K562 (cell line): Measurements from ENCODE around the gene NTM. TPM values are rescaled to one million over a fixed set of nuclear protein-coding genes. Genes with fewer than 3 reads are reported as not detected.

Experiments
- ATAC-seq: fragments of 200-7000 bp; cut with Tn5 transposase; 3 replicates; pipeline ENCODE4 v1.9.1; 2020; ENCODE audit warnings: moderate library complexity
- BruUV-seq: library from RNA; stranded (reverse); fragments of 400-500 nt; replicated peaks from 2 replicates; lab custom pipeline; 2021; lab: Mats Ljungman, UMichigan
- CTCF ChIA-PET: fragments of 300-600 bp; formaldehyde crosslinking; extraction: SDS; loops from one replicate; lab custom pipeline; 2021; ENCODE audit warnings: low intra/inter-chr PET ratio; lab: Yijun Ruan, JAX
- POLR2A ChIA-PET: fragments of 300-600, 350-650 bp; sonication (Branson Sonifier 250); formaldehyde crosslinking; extraction: SDS; loops from one replicate; lab custom pipeline; 2021; ENCODE audit warnings: antibody characterized with exemption, inconsistent platforms; lab: Yijun Ruan, JAX
- DNase-seq, 4 experiments: peaks; one replicate each; pipeline versions ENCODE4 v3.0.0 to v3.0.0-alpha.2; 2011 to 2018; ENCODE audit warnings: low spot score in 3 of 4, mixed read lengths in 3 of 4; ENCODE audit errors: extremely low read depth in 1 of 4
- FAIRE-seq: peaks from 2 replicates; lab custom pipeline; 2011; peaks lifted over from hg19 to GRCh38; lab: Jason Lieb, UNC
- H2AFZ ChIP-seq: 2 replicates; pipeline ENCODE4 v1.6.0; 2011; ENCODE audit warnings: low read depth, low read length, control low read depth, inconsistent platforms
- H3K27ac ChIP-seq: fragments of 200-600 bp; 3 replicates; pipeline ENCODE4 v1.8.0; 2011; ENCODE audit warnings: low read depth, mild to moderate bottlenecking, control low read depth, inconsistent platforms, low read length, moderate library complexity, mixed read lengths; ENCODE audit errors: extremely low read depth
- H3K27me3 ChIP-seq, 2 experiments: fragments of 300-600 bp in 1 of 2; 2 replicates in 1 of 2; 3 replicates in 1 of 2; pipeline versions ENCODE4 v1.6.0 to v1.8.0; 2011; ENCODE audit warnings: inconsistent platforms in 2 of 2, low read length in 2 of 2, mild to moderate bottlenecking in 1 of 2, mixed read lengths in 1 of 2, moderate library complexity in 1 of 2; ENCODE audit not compliant: control insufficient read depth in 2 of 2, insufficient read depth in 2 of 2
- H3K36me3 ChIP-seq: fragments of 300-600 bp; 3 replicates; pipeline ENCODE4 v1.8.0; 2011; ENCODE audit warnings: mild to moderate bottlenecking, low read length, inconsistent platforms; ENCODE audit not compliant: control insufficient read depth, insufficient read depth
- H3K4me1 ChIP-seq, 2 experiments: fragments of 200-600 bp in 1 of 2; replicated peaks in 1 of 2; 2 replicates in 1 of 2; 3 replicates in 1 of 2; pipeline versions ENCODE4 v1.5.1 to v1.8.0; 2011; ENCODE audit warnings: inconsistent platforms in 2 of 2, low read length in 2 of 2, mild to moderate bottlenecking in 1 of 2, mixed read lengths in 1 of 2, moderate library complexity in 1 of 2; ENCODE audit not compliant: control insufficient read depth in 2 of 2, insufficient read depth in 2 of 2
- H3K4me2 ChIP-seq: 2 replicates; pipeline ENCODE4 v1.6.1; 2011; ENCODE audit warnings: low read length, control low read depth, inconsistent platforms, mixed read lengths; ENCODE audit not compliant: insufficient read depth
- H3K4me3 ChIP-seq: fragments of 200-600 bp; sonication (generic), shearing (Covaris generic); 2 replicates; pipeline ENCODE4 v1.5.1; 2016; ENCODE audit warnings: control low read depth, inconsistent platforms
- H3K79me2 ChIP-seq: fragments of 200-600 bp; 3 replicates; pipeline ENCODE4 v1.8.0; 2011; ENCODE audit warnings: low read length, inconsistent platforms; ENCODE audit not compliant: control insufficient read depth, insufficient read depth
- H3K9ac ChIP-seq, 2 experiments: 2 replicates each; pipeline versions ENCODE4 v1.6.0 to v1.6.1; 2011; ENCODE audit warnings: low read depth in 2 of 2, low read length in 2 of 2, control low read depth in 1 of 2, inconsistent platforms in 1 of 2, mild to moderate bottlenecking in 1 of 2, mixed read lengths in 1 of 2; ENCODE audit not compliant: insufficient read depth in 1 of 2
- H3K9me1 ChIP-seq: one replicate; pipeline ENCODE4 v1.6.0; 2011; ENCODE audit warnings: inconsistent platforms, mild to moderate bottlenecking, low read length, moderate library complexity; ENCODE audit not compliant: control insufficient read depth, insufficient read depth
- H3K9me3 ChIP-seq: replicated peaks from 2 replicates; pipeline ENCODE4 v1.5.1; 2011; ENCODE audit warnings: low read depth, low read length, inconsistent platforms; ENCODE audit not compliant: control insufficient read depth, insufficient read depth
- H4K20me1 ChIP-seq: replicated peaks from 2 replicates; pipeline ENCODE4 v1.6.1; 2011; ENCODE audit warnings: low read length, inconsistent platforms, mixed read lengths; ENCODE audit not compliant: control insufficient read depth, insufficient read depth
- CAMTA2 ChIP-seq: fragments of 250-450 bp; sonication (Bioruptor Pico); conservative IDR thresholded peaks from 2 replicates; pipeline ENCODE4 v1.5.1; 2022
- IFI16 ChIP-seq: fragments of 250-450 bp; sonication (Bioruptor Pico); IDR thresholded peaks from 2 replicates; pipeline ENCODE4 v2.1.2; 2022; ENCODE audit warnings: mild to moderate bottlenecking, inconsistent platforms
- LARP7 ChIP-seq: fragments of 450-650 bp; IDR thresholded peaks from 2 replicates; pipeline ENCODE4 v1.6.1; 2016
- MAZ ChIP-seq, 2 experiments: fragments of 450-650 bp in 1 of 2; sonication (generic) in 1 of 2; formaldehyde crosslinking; IDR thresholded peaks in 1 of 2; conservative IDR thresholded peaks in 1 of 2; 2 replicates each; pipeline versions ENCODE4 v1.4.0 to v1.5.0; 2020; ENCODE audit warnings: mild to moderate bottlenecking in 1 of 2, missing genetic modification reagents in 1 of 2
- MEIS2 ChIP-seq: fragments of 450-650 bp; IDR thresholded peaks from 2 replicates; pipeline ENCODE4 v1.6.1; 2014; ENCODE audit warnings: mild to moderate bottlenecking; ENCODE audit not compliant: partially characterized antibody
- NFRKB ChIP-seq: fragments of 450-650 bp; IDR thresholded peaks from 2 replicates; pipeline ENCODE4 v1.6.1; 2016; ENCODE audit warnings: low read depth
- RFX1 ChIP-seq: fragments of 450-650 bp; IDR thresholded peaks from 2 replicates; pipeline ENCODE4 v1.6.1; 2016; ENCODE audit warnings: mild to moderate bottlenecking, moderate library complexity
- RHOXF2B ChIP-seq: fragments of 250-450 bp; sonication (Bioruptor Pico); conservative IDR thresholded peaks from 2 replicates; pipeline ENCODE4 v1.5.1; 2021
- THAP7 ChIP-seq: fragments of 250-450 bp; sonication (Bioruptor Pico); IDR thresholded peaks from 2 replicates; pipeline ENCODE4 v1.5.0; 2021
- ZBTB11 ChIP-seq, 3 experiments: fragments of 200-800 bp in 1 of 3; fragments of 250-450 bp in 1 of 3; fragments of 450-650 bp in 1 of 3; sonication (Bioruptor Pico) in 1 of 3; sonication (Bioruptor generic) in 1 of 3; formaldehyde crosslinking in 1 of 3; IDR thresholded peaks; 2 replicates each; pipeline versions ENCODE4 v1.6.1 to v1.8.0; 2016 to 2022; ENCODE audit warnings: mild to moderate bottlenecking in 2 of 3, missing genetic modification characterization in 2 of 3, missing compliant biosample characterization in 1 of 3, moderate library complexity in 1 of 3
- ZKSCAN3 ChIP-seq: fragments of 250-450 bp; sonication (Bioruptor Pico); IDR thresholded peaks from 2 replicates; pipeline ENCODE4 v1.4.0; 2020
- ZNF830 ChIP-seq: fragments of 250-450 bp; sonication (Bioruptor Pico); IDR thresholded peaks from 2 replicates; pipeline ENCODE4 v1.5.0; 2021; ENCODE audit warnings: mild to moderate bottlenecking
- ZZZ3 ChIP-seq: fragments of 450-650 bp; IDR thresholded peaks from 2 replicates; pipeline ENCODE4 v1.6.1; 2016; ENCODE audit warnings: antibody characterized with exemption, mild to moderate bottlenecking, moderate library complexity
- WGBS: fragments of 100-300 bp; shearing (Covaris generic); methylation state at CpG from one replicate; pipeline ENCODE4 v1.1.6; 2016; ENCODE audit warnings: low coverage, mixed read lengths; ENCODE audit not compliant: insufficient coverage; ENCODE audit errors: missing lambda C conversion rate; 5-methylcytosine and 5-hydroxymethylcytosine counted together
- in situ Hi-C: fragments of 300-500 bp; cut with MboI; formaldehyde crosslinking; loops from 4 replicates; pipeline ENCODE4 v1.15.0; 2018; ENCODE audit warnings: inconsistent platforms, mixed read lengths
- intact Hi-C: fragments of 100-400 bp; cut with micrococcal nuclease; formaldehyde crosslinking; loops from 2 replicates; pipeline ENCODE4 v1.14.2; 2022
- polyA plus RNA-seq, 8 experiments: library from polyadenylated mRNA; depleted of rRNA in 4 of 8; stranded (reverse) in 5 of 8; unstranded in 3 of 8; fragments of >200 nt; fragmentation: Nextera tagmentation in 2 of 8; fragmentation: Illumina TruSeq in 1 of 8; extraction: Ambion mirVana in 2 of 8; extraction: Trizol in 1 of 8; gene quantifications; 2 replicates each; pipeline versions ENCODE4 v1.2.1 to v1.2.3, GENCODE V29; 2011 to 2014; ENCODE audit warnings: inconsistent platforms in 1 of 8, missing spikeins in 1 of 8
- total RNA-seq, 7 experiments: library from RNA; depleted of rRNA in 6 of 7; stranded (reverse); fragments of >200 nt in 6 of 7; fragmentation: Illumina TruSeq in 2 of 7; extraction: Trizol in 2 of 7; gene quantifications; 2 replicates each; pipeline versions ENCODE4 v1.2.1 to v1.2.3, GENCODE V29; 2011 to 2021; ENCODE audit warnings: low replicate concordance in 1 of 7

The NTM gene
- total and polyA plus RNA-seq, 9 of the 15 experiments (the other 6 are each of a cell fraction or from before 2014, with no cell fraction given) = not detected

- Histone ChIP-seq H3K4me3 (no peak overlapping the region), H3K4me1 (no peaks in the 10 kb centered on the region), H3K27me3 (no peaks in the 10 kb centered on the region), H3K9me3 (no peaks in the 10 kb centered on the region; the same call in 1 of the 2 replicates), H3K27ac (no peak overlapping the region), H3K79me2 (no peaks in the 10 kb centered on the region), H4K20me1 (no peaks in the 10 kb centered on the region), H3K4me2 (no peak overlapping the region), H3K36me3 (no peaks in the 10 kb centered on the region), H2AFZ (no peak overlapping the region), H3K9me1 (no peaks in the 10 kb centered on the region)
- DNase-seq = no peak
- in situ Hi-C loops = no loop called here
- no TSS peak for BruUV-seq
- ATAC-seq = no peak
- ChIA-PET POLR2A (interaction anchor here (0.6 kb wide), 1 partner anchor 1945 kb away, joined by 3 read pairs; no protein-coding TSS in a partner anchor), CTCF (no interaction called here)
- no peak for FAIRE-seq
- intact Hi-C loops = no loop called here
- no peak for TF ChIP-seq ZBTB11 (CRISPR knock-in tag; IDR thresholded peaks at IDR 0.05)
- no peak for TF ChIP-seq IFI16 (CRISPR knock-in tag)
- no peak for TF ChIP-seq ZKSCAN3 (CRISPR knock-in tag)
- no peak for TF ChIP-seq RHOXF2B (CRISPR knock-in tag)
- TF ChIP-seq LARP7 = no peak
- TF ChIP-seq NFRKB = no peak
- no peak for TF ChIP-seq MEIS2
- TF ChIP-seq THAP7 (CRISPR knock-in tag) = no peak
- TF ChIP-seq RFX1 = no peak
- TF ChIP-seq MAZ (CRISPR knock-in tag; conservative IDR thresholded peaks at IDR 0.05 in 1 of 2, IDR thresholded peaks at IDR 0.05 in 1 of 2) = no peak
- TF ChIP-seq ZNF830 (CRISPR knock-in tag) = no peak
- no peak for TF ChIP-seq CAMTA2
- TF ChIP-seq ZZZ3 = no peak
- TF ChIP-seq, all 486 proteins: peak for 0
- H3K9ac ChIP-seq = no peak overlapping the region
- WGBS = 0% methylated on average over 3 of the region's 3 CpGs
These were observed 832.2 kb downstream of the NTM start for GRCh38 chr11:132202621-132203020.
